H9 (cell line): ENCODE results near the gene ACTN2. TPM values are rescaled to one million over a fixed set of nuclear protein-coding genes. Genes with fewer than 3 reads are reported as not detected.

Experiments
- DNase-seq: peaks from one replicate; pipeline ENCODE4 v3.0.0-alpha.2; 2017
- H2AFZ ChIP-seq: one replicate; pipeline ENCODE4 v1.6.1; 2013; ENCODE audit warnings: mild to moderate bottlenecking, low read length, control low read depth, moderate library complexity
- H2AK5ac ChIP-seq: 2 replicates; pipeline ENCODE4 v1.6.1; 2013; ENCODE audit warnings: low read length, control low read depth, mixed read lengths; ENCODE audit not compliant: insufficient read length
- H2BK120ac ChIP-seq: one replicate; pipeline ENCODE4 v1.6.1; 2013; ENCODE audit warnings: low read depth, mild to moderate bottlenecking, low read length, control low read depth, inconsistent platforms; ENCODE audit not compliant: poor library complexity, severe bottlenecking
- H2BK12ac ChIP-seq: 2 replicates; pipeline ENCODE4 v1.6.1; 2013; ENCODE audit warnings: low read length, control low read depth, mixed read lengths, low read depth; ENCODE audit not compliant: insufficient read length
- H2BK15ac ChIP-seq: 2 replicates; pipeline ENCODE4 v1.6.1; 2013; ENCODE audit warnings: low read depth, low read length, control low read depth
- H2BK20ac ChIP-seq: one replicate; pipeline ENCODE4 v1.6.1; 2013; ENCODE audit warnings: low read depth, mild to moderate bottlenecking, low read length, control low read depth, inconsistent platforms; ENCODE audit not compliant: poor library complexity, severe bottlenecking
- H2BK5ac ChIP-seq: 2 replicates; pipeline ENCODE4 v1.6.1; 2013; ENCODE audit warnings: low read length, control low read depth, mixed read lengths; ENCODE audit not compliant: insufficient read length
- H3K14ac ChIP-seq: 2 replicates; pipeline ENCODE4 v1.6.1; 2013; ENCODE audit warnings: low read length, control low read depth; ENCODE audit not compliant: insufficient read depth
- H3K18ac ChIP-seq: 2 replicates; pipeline ENCODE4 v1.6.1; 2013; ENCODE audit warnings: low read depth, mild to moderate bottlenecking, mixed read lengths, low read length, control low read depth; ENCODE audit not compliant: insufficient read length
- H3K23ac ChIP-seq: 2 replicates; pipeline ENCODE4 v1.6.1; 2013; ENCODE audit warnings: low read length, control low read depth, mixed read lengths, low read depth; ENCODE audit not compliant: insufficient read length
- H3K23me2 ChIP-seq: 2 replicates; pipeline ENCODE4 v1.6.1; 2013; ENCODE audit warnings: low read depth, mild to moderate bottlenecking, mixed read lengths, low read length, control low read depth; ENCODE audit not compliant: insufficient read length, poor library complexity, severe bottlenecking
- H3K27ac ChIP-seq: 2 replicates; pipeline ENCODE4 v1.5.1; 2013; ENCODE audit warnings: low read length, control low read depth, mixed read lengths, low read depth; ENCODE audit not compliant: insufficient read length
- H3K27me3 ChIP-seq: 2 replicates; pipeline ENCODE4 v1.6.1; 2013; ENCODE audit warnings: low read length, control low read depth, inconsistent platforms; ENCODE audit not compliant: insufficient read depth
- H3K4ac ChIP-seq: 2 replicates; pipeline ENCODE4 v1.6.1; 2013; ENCODE audit warnings: low read depth, mild to moderate bottlenecking, control low read depth, inconsistent platforms, low read length, moderate library complexity
- H3K4me1 ChIP-seq: 2 replicates; pipeline ENCODE4 v1.6.1; 2013; ENCODE audit warnings: low read length, control low read depth, inconsistent platforms; ENCODE audit not compliant: insufficient read depth
- H3K4me2 ChIP-seq: 2 replicates; pipeline ENCODE4 v1.6.1; 2013; ENCODE audit warnings: low read length, control low read depth, mixed read lengths; ENCODE audit not compliant: insufficient read length, insufficient read depth
- H3K56ac ChIP-seq: 2 replicates; pipeline ENCODE4 v1.6.1; 2013; ENCODE audit warnings: low read depth, mild to moderate bottlenecking, mixed read lengths, low read length, control low read depth; ENCODE audit not compliant: insufficient read length
- H3K79me1 ChIP-seq: 2 replicates; pipeline ENCODE4 v1.6.1; 2013; ENCODE audit warnings: low read depth, mild to moderate bottlenecking, moderate library complexity, low read length, control low read depth, inconsistent platforms; ENCODE audit not compliant: insufficient read depth, poor library complexity, severe bottlenecking
- H3K79me2 ChIP-seq: 2 replicates; pipeline ENCODE4 v1.6.1; 2013; ENCODE audit warnings: low read length, control low read depth, inconsistent platforms; ENCODE audit not compliant: insufficient read depth
- H3K9ac ChIP-seq: 2 replicates; pipeline ENCODE4 v1.6.1; 2013; ENCODE audit warnings: low read length, control low read depth, mixed read lengths; ENCODE audit not compliant: insufficient read length; ENCODE audit errors: extremely low read depth
- H3K9me3 ChIP-seq: one replicate; pipeline ENCODE4 v1.6.1; 2013; ENCODE audit warnings: low read depth, low read length, inconsistent platforms; ENCODE audit not compliant: control insufficient read depth
- H3T11ph ChIP-seq: one replicate; pipeline ENCODE4 v1.6.1; 2013; ENCODE audit warnings: mild to moderate bottlenecking, low read length, control low read depth, inconsistent platforms
- H4K20me1 ChIP-seq: one replicate; pipeline ENCODE4 v1.6.1; 2013; ENCODE audit not compliant: control insufficient read depth, insufficient read length, insufficient read depth
- H4K5ac ChIP-seq: 2 replicates; pipeline ENCODE4 v1.6.1; 2013; ENCODE audit warnings: low read depth, mild to moderate bottlenecking, mixed read lengths, low read length, control low read depth; ENCODE audit not compliant: insufficient read length
- H4K8ac ChIP-seq: replicated peaks from 2 replicates; pipeline ENCODE4 v1.6.1; 2013; ENCODE audit warnings: low read length, control low read depth, mixed read lengths, low read depth; ENCODE audit not compliant: insufficient read length
- H4K91ac ChIP-seq: 2 replicates; pipeline ENCODE4 v1.6.1; 2013; ENCODE audit warnings: low read depth, mild to moderate bottlenecking, moderate library complexity, mixed read lengths, low read length, control low read depth; ENCODE audit not compliant: insufficient read length
- H3K27ac Mint-ChIP-seq, 3 experiments: 2 replicates in 2 of 3; 3 replicates in 1 of 3; pipeline ENCODE4 v1.8.0; 2020 to 2021; ENCODE audit warnings: mixed read lengths in 3 of 3, mild to moderate bottlenecking in 1 of 3, moderate library complexity in 1 of 3
- H3K27me3 Mint-ChIP-seq: 2 replicates; pipeline ENCODE4 v1.8.0; 2021; ENCODE audit warnings: low read depth, mild to moderate bottlenecking, moderate library complexity, mixed read lengths
- H3K36me3 Mint-ChIP-seq, 3 experiments: 2 replicates in 2 of 3; 3 replicates in 1 of 3; pipeline ENCODE4 v1.8.0; 2020 to 2021; ENCODE audit warnings: low read depth in 3 of 3, mixed read lengths in 3 of 3; ENCODE audit not compliant: insufficient read depth in 1 of 3
- H3K4me1 Mint-ChIP-seq, 2 experiments: 2 replicates each; pipeline ENCODE4 v1.8.0; 2020; ENCODE audit warnings: mixed read lengths in 2 of 2
- H3K4me3 Mint-ChIP-seq, 2 experiments: 2 replicates in 1 of 2; 3 replicates in 1 of 2; pipeline ENCODE4 v1.8.0; 2020 to 2021; ENCODE audit warnings: mild to moderate bottlenecking in 2 of 2, mixed read lengths in 2 of 2, moderate library complexity in 1 of 2
- H3K9me3 Mint-ChIP-seq, 2 experiments: 2 replicates in 1 of 2; 3 replicates in 1 of 2; pipeline ENCODE4 v1.8.0; 2020; ENCODE audit warnings: mild to moderate bottlenecking in 2 of 2, mixed read lengths in 2 of 2, moderate library complexity in 1 of 2
- CTCF ChIP-seq: fragments of 200-600 bp; sonication (generic); conservative IDR thresholded peaks from 3 replicates; pipeline ENCODE4 v1.8.0; 2021; ENCODE audit warnings: antibody characterized with exemption, mild to moderate bottlenecking
- WGBS: extraction: QIAGEN DNeasy Blood & Tissue Kit; methylation state at CpG from one replicate; pipeline ENCODE4 v1.1.7; 2013; ENCODE audit warnings: missing lambda C conversion rate, low lambda C conversion rate, mixed read lengths; ENCODE audit not compliant: insufficient read length; ENCODE audit errors: extremely low coverage; 5-methylcytosine and 5-hydroxymethylcytosine counted together
- total RNA-seq: library from RNA; stranded (reverse); gene quantifications from 2 replicates; pipeline ENCODE4 v1.2.1, GENCODE V29; 2021

The ACTN2 gene
- total RNA-seq, 1 experiment from 2014 or later: 2.3 TPM

GRCh38 chr1:236760986-236761385 lies 74.7 kb downstream of the ACTN2 start:
- no peak overlapping the region for H2BK120ac ChIP-seq
- no peak overlapping the region for H2BK12ac ChIP-seq
- H3K27ac ChIP-seq: no peak overlapping the region
- no peak overlapping the region for H2AK5ac ChIP-seq
- no peaks in the 10 kb centered on the region for H3K27me3 Mint-ChIP-seq
- no peaks in the 10 kb centered on the region for H3K79me2 ChIP-seq
- H3K79me1 ChIP-seq: no peaks in the 10 kb centered on the region
- no peak for DNase-seq
- no peaks in the 10 kb centered on the region for H3K27me3 ChIP-seq
- no peak overlapping the region for H3K23ac ChIP-seq
- no peak overlapping the region for H3K18ac ChIP-seq
- H3K27ac Mint-ChIP-seq: no peak overlapping the region
- no peaks in the 10 kb centered on the region for H3K4me1 ChIP-seq
- H2BK20ac ChIP-seq: no peak overlapping the region
- H3K4me1 Mint-ChIP-seq: peaks cover 2% of the 10 kb centered on the region in 2 experiments; a peak in 3 of 4 replicates
- WGBS: no CpG with 5 or more reads among the region's 14 CpGs
- no peak overlapping the region for H3K9ac ChIP-seq
- no peak for TF ChIP-seq CTCF
- no peaks in the 10 kb centered on the region for H3K9me3 Mint-ChIP-seq
- H3K9me3 ChIP-seq: no peaks in the 10 kb centered on the region
- no peak overlapping the region for H2BK15ac ChIP-seq
- H3K23me2 ChIP-seq: no peaks in the 10 kb centered on the region
- H3T11ph ChIP-seq: no peak overlapping the region
- no peak overlapping the region for H3K4ac ChIP-seq
- peaks cover 0 to 4% (median 0%) of the 10 kb centered on the region in 3 experiments; a peak in 3 of 7 replicates for H3K36me3 Mint-ChIP-seq
- no peaks in the 10 kb centered on the region for H4K20me1 ChIP-seq
- H3K14ac ChIP-seq: no peak overlapping the region
- no peak overlapping the region for H3K4me3 Mint-ChIP-seq
- no peak overlapping the region for H4K8ac ChIP-seq
- H4K5ac ChIP-seq: no peak overlapping the region
- H2BK5ac ChIP-seq: no peak overlapping the region
- no peak overlapping the region for H2AFZ ChIP-seq
- H4K91ac ChIP-seq: no peak overlapping the region
- H3K4me2 ChIP-seq: no peak overlapping the region
- no peak overlapping the region for H3K56ac ChIP-seq
